HCT116 (cell line): ENCODE measurements around the gene GHRHR.

Experiments used
- CTCF ChIP-seq, 3 experiments: fragments of 200-600 bp in 1 of 3; sonication (generic) in 1 of 3; IDR thresholded peaks in 2 of 3; conservative IDR thresholded peaks in 1 of 3; 2 replicates each; pipeline ENCODE4 v1.5.1; 2012 to 2017; ENCODE audit warnings: low read depth in 2 of 3, low read length in 2 of 3, antibody characterized with exemption in 1 of 3, borderline replicate concordance in 1 of 3, control low read depth in 1 of 3, mild to moderate bottlenecking in 1 of 3, mixed read lengths in 1 of 3, mixed run types in 1 of 3, moderate library complexity in 1 of 3; ENCODE audit not compliant: insufficient read depth in 1 of 3
- ELF1 ChIP-seq: IDR thresholded peaks from 2 replicates; pipeline ENCODE4 v1.6.1; 2012; ENCODE audit warnings: low read depth, borderline replicate concordance
- EZH2 ChIP-seq: fragments of 200-600 bp; sonication (generic); IDR thresholded peaks from 2 replicates; pipeline ENCODE4 v1.6.1; 2017; ENCODE audit warnings: antibody characterized with exemption, mixed run types
- MAX ChIP-seq: IDR thresholded peaks from 2 replicates; pipeline ENCODE4 v1.6.1; 2012
- POLR2A ChIP-seq: IDR thresholded peaks from 2 replicates; pipeline ENCODE4 v1.7.0; 2011; ENCODE audit warnings: borderline replicate concordance; ENCODE audit not compliant: insufficient read depth, insufficient read length; ENCODE audit errors: extremely low read depth
- RAD21 ChIP-seq: IDR thresholded peaks from 2 replicates; pipeline ENCODE4 v1.6.1; 2012; ENCODE audit warnings: low read depth, mild to moderate bottlenecking
- TCF7L2 ChIP-seq: IDR thresholded peaks from 2 replicates; pipeline ENCODE4 v1.7.0; 2011; ENCODE audit warnings: borderline replicate concordance, inconsistent platforms; ENCODE audit not compliant: insufficient read depth, insufficient read length; ENCODE audit errors: extremely low read depth

GRCh38 chr7:30986738-30987137 is 23.0 kb downstream of the GHRHR start:
- TF ChIP-seq POLR2A (no peak), CTCF (IDR thresholded peaks at IDR 0.05 in 2 of 3, conservative IDR thresholded peaks at IDR 0.05 in 1 of 3; ENCODE audit: borderline replicate concordance in 1 of 3, insufficient read depth in 1 of 3, low read depth in 2 of 3, low read length in 2 of 3) (no peak), EZH2 (no peak), MAX (no peak), RAD21 (no peak), TCF7L2 (no peak), ELF1 (no peak)
